CD4-positive, CD25-positive, alpha-beta regulatory T cell (primary cell): Measurements from ENCODE around the gene CCDC182. TPM values are rescaled to one million over a fixed set of nuclear protein-coding genes. Genes with fewer than 3 reads are reported as not detected.

Experiments
- ATAC-seq, 2 donors: fragments of 150-1000 bp; cut with Tn5 transposase; one replicate each; pipeline ENCODE4 v1.10.0; 2021; ENCODE audit warnings: low read depth in 2 of 2, moderate number of reproducible peaks in 2 of 2, moderate library complexity in 1 of 2
- DNase-seq, 3 donors: peaks; one replicate each; pipeline versions ENCODE4 v3.0.0 to v3.0.0-alpha.2; 2012 to 2022; ENCODE audit warnings: mixed read lengths in 1 of 3
- H3K27ac ChIP-seq: one replicate; pipeline ENCODE4 v1.7.0; 2013; ENCODE audit warnings: mild to moderate bottlenecking, low read length; ENCODE audit not compliant: insufficient read depth, poor library complexity, severe bottlenecking
- H3K27me3 ChIP-seq: one replicate; pipeline ENCODE4 v1.7.0; 2013; ENCODE audit warnings: low read length; ENCODE audit not compliant: control insufficient read depth, insufficient read depth
- H3K36me3 ChIP-seq: one replicate; pipeline ENCODE4 v1.7.0; 2013; ENCODE audit warnings: mild to moderate bottlenecking, low read length, moderate library complexity; ENCODE audit not compliant: control insufficient read depth, insufficient read depth
- H3K4me1 ChIP-seq: 2 replicates; pipeline ENCODE4 v1.7.0; 2013; ENCODE audit warnings: mild to moderate bottlenecking, low read length; ENCODE audit not compliant: insufficient read depth, control insufficient read depth, poor library complexity, severe bottlenecking
- H3K4me3 ChIP-seq: one replicate; pipeline ENCODE4 v1.7.0; 2013; ENCODE audit warnings: low read depth, mild to moderate bottlenecking, low read length, moderate library complexity
- H3K9me3 ChIP-seq, 2 experiments: 1 replicate in 1 of 2; 2 replicates in 1 of 2; pipeline ENCODE4 v1.7.0; 2013; ENCODE audit warnings: low read length in 2 of 2, mild to moderate bottlenecking in 1 of 2, moderate library complexity in 1 of 2; ENCODE audit not compliant: control insufficient read depth in 2 of 2
- H3K27ac Mint-ChIP-seq, 3 donors: one replicate each; pipeline ENCODE4 v1.8.0; 2020 to 2022; ENCODE audit warnings: mild to moderate bottlenecking in 3 of 3, mixed read lengths in 3 of 3, moderate library complexity in 2 of 3
- H3K27me3 Mint-ChIP-seq: one replicate; pipeline ENCODE4 v1.8.0; 2022; ENCODE audit warnings: mild to moderate bottlenecking, mixed read lengths
- H3K36me3 Mint-ChIP-seq: one replicate; pipeline ENCODE4 v1.8.0; 2020; ENCODE audit warnings: mixed read lengths
- H3K4me1 Mint-ChIP-seq, 4 donors: one replicate each; pipeline ENCODE4 v1.8.0; 2020 to 2022; ENCODE audit warnings: mixed read lengths in 4 of 4, mild to moderate bottlenecking in 1 of 4
- H3K4me3 Mint-ChIP-seq, 4 donors: one replicate each; pipeline ENCODE4 v1.8.0; 2020 to 2022; ENCODE audit warnings: mild to moderate bottlenecking in 4 of 4, mixed read lengths in 4 of 4, moderate library complexity in 3 of 4
- H3K9me3 Mint-ChIP-seq, 7 donors: one replicate each; pipeline ENCODE4 v1.8.0; 2020 to 2022; ENCODE audit warnings: mixed read lengths in 7 of 7, mild to moderate bottlenecking in 3 of 7, moderate library complexity in 2 of 7
- polyA plus RNA-seq, 4 donors: library from polyadenylated mRNA; unstranded; fragments of 300-500 nt; fragmentation: Illumina TruSeq; gene quantifications; one replicate each; pipeline ENCODE4 v1.2.3, GENCODE V29; 2021
- total RNA-seq: library from RNA; stranded (reverse); gene quantifications from one replicate; pipeline ENCODE4 v1.2.3, GENCODE V29; 2022

Gene CCDC182
- total and polyA plus RNA-seq, 5 donors from 2014 or later, result not detected

DNA sequence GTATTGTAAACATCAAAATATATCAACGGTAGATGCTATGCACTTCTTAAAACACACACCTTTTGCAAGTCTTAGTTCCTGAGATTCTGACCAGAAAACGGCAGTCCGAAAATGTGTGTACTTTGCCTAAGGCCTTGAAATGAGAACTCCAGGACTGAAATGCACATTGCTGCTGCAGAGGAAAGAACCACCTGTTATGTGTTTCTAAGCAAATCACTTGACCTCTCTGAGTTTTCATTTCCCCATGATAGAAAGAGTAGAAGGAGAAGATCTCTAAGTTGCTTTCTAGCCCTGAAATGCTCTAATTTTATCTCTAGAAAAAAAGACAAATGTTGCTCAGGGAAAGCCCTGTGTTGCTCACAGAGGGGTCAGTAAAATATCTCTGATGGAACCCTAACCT lies 9.9 kb downstream of the CCDC182 start:
- H3K27me3 ChIP-seq, result peaks cover 2% of the 10 kb centered on the region
- Mint-ChIP-seq H3K4me3 (no peak overlapping the region), H3K9me3 (peaks cover 0 to 3% (median 0%) of the 10 kb centered on the region in 7 donors), H3K36me3 (no peaks in the 10 kb centered on the region), H3K27ac (no peak overlapping the region), H3K27me3 (peaks cover 23% of the 10 kb centered on the region), H3K4me1 (peaks cover 0 to 3% (median 0%) of the 10 kb centered on the region in 4 donors)
- no peaks in the 10 kb centered on the region for H3K4me1 ChIP-seq
- ATAC-seq, result no peak
- no peak for DNase-seq
- no peaks in the 10 kb centered on the region for H3K36me3 ChIP-seq
- no peaks in the 10 kb centered on the region for H3K9me3 ChIP-seq
- no peak overlapping the region for H3K4me3 ChIP-seq
- H3K27ac ChIP-seq, result no peak overlapping the region

DNA sequence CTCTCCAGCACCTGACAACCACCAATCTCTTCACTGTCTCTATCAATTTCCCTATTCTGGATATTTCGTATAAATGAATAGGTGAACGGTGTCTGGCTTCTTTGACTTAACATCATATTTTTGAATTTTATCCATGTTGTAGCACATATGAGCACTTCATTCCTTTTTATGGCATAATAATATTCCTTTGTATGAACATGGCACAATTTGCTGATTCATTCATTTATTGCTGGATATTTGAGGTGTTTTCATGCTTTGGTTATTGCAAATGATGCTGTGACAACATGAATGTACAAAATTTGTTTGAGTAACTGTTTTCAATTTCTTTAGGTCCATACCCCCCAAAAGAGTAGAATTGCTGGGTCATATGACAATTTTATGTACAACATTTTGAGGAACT lies 12.0 kb downstream of the CCDC182 start:
- Histone ChIP-seq H3K4me1 (no peaks in the 10 kb centered on the region), H3K4me3 (no peak overlapping the region), H3K9me3 (no peaks in the 10 kb centered on the region), H3K27ac (no peak overlapping the region), H3K27me3 (peaks cover 2% of the 10 kb centered on the region), H3K36me3 (no peaks in the 10 kb centered on the region)
- Mint-ChIP-seq H3K4me1 (no peaks in the 10 kb centered on the region), H3K9me3 (peaks cover 0 to 3% (median 0%) of the 10 kb centered on the region in 7 donors), H3K27ac (no peak overlapping the region), H3K36me3 (no peaks in the 10 kb centered on the region), H3K27me3 (peaks cover 15% of the 10 kb centered on the region), H3K4me3 (no peak overlapping the region)
- DNase-seq, result no peak
- no peak for ATAC-seq

DNA sequence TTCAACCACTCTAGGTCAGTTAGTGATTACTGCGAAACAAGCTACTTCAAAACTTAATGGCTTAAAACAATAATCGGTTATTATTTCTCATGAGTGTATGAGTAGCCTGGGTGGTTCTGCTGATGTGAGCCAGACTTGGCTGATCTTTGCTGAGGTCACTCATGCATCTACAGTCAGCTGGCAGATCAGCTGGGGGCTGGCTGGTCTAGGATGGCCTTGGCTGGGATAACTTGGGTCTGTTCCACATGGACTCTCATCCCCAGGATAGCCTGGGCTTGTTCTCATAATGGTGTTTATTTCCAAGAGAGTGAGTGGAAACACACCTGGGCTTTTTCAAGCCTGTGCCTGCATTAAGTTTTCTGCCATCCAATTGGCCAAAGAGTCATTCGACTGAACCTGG lies 13.0 kb downstream of the CCDC182 start:
- Histone ChIP-seq H3K27me3 (peaks cover 2% of the 10 kb centered on the region), H3K9me3 (no peaks in the 10 kb centered on the region), H3K4me1 (no peaks in the 10 kb centered on the region), H3K27ac (no peak overlapping the region), H3K4me3 (no peak overlapping the region), H3K36me3 (no peaks in the 10 kb centered on the region)
- Mint-ChIP-seq H3K4me1 (no peaks in the 10 kb centered on the region), H3K36me3 (no peaks in the 10 kb centered on the region), H3K4me3 (no peak overlapping the region), H3K27me3 (peaks cover 15% of the 10 kb centered on the region), H3K27ac (no peak overlapping the region), H3K9me3 (peaks cover 0 to 3% (median 0%) of the 10 kb centered on the region in 7 donors)
- DNase-seq, result no peak
- ATAC-seq, result no peak

DNA sequence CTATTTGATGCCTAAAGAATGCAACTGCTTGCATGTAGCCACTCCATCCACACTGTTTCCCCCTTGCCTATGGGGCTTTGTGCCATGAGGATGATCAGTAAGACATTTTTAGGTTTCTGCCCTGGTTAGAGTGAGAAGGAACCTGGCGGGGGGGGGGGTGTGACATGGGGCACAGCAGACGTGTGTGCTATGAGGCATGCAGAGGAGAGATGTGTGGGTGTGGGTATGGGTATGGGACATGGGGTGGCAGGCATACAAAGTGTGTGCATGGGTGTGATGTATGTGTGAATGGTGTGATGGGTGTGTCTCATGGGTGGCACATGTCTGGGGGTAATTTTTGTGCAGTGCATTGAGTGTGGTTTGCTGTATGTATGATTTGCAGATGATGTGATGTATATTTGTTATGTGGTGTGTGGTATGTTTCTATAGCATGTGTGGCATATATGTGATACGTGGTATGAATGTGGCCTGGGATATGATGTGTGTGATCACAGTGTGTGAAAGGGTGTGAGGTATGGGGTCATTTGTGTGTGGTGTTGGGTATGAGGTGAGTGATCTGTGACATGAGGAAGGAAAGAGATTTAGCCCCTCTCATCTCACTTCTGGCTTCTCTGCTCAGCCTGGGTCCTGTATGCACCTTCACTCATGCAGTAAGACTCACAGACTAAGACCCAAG lies 14.9 kb downstream of the CCDC182 start:
- Histone ChIP-seq H3K4me3 (no peak overlapping the region), H3K27me3 (peaks cover 2% of the 10 kb centered on the region), H3K36me3 (no peaks in the 10 kb centered on the region), H3K4me1 (no peaks in the 10 kb centered on the region), H3K9me3 (no peaks in the 10 kb centered on the region), H3K27ac (no peak overlapping the region)
- H3K4me1 Mint-ChIP-seq, result no peaks in the 10 kb centered on the region
- no peak overlapping the region for H3K27ac Mint-ChIP-seq
- H3K36me3 Mint-ChIP-seq, result no peaks in the 10 kb centered on the region
- DNase-seq, result no peak
- ATAC-seq, result no peak
- peaks cover 15% of the 10 kb centered on the region for H3K27me3 Mint-ChIP-seq
- no peak overlapping the region for H3K4me3 Mint-ChIP-seq
- H3K9me3 Mint-ChIP-seq, result peaks cover 0 to 3% (median 0%) of the 10 kb centered on the region in 7 donors

DNA sequence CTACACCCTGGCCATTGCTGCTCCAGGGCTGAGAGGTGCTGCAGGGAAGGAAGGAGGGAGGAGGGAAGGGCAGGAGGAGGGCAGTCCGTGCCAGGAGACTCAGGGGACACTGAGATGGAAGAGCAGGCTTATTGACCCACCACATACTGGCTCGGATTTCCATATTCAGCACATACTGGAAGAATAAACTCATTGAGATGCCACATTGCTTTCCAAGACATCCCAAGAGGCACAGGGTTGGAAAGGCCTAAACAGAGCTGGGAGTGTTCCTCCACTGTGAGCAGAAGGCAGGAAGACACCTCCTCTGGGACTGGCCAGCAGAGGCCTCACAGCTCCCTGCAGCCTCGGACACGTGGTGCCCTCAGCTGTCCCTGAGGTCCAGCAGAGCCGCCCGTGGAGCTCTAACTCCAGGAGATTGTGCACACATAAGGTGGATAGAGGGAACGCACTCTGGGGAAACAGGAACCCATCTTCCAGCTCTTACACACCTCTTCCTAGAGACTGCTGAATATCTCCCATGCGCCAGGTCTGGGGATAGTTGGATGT lies 17.4 kb downstream of the CCDC182 start:
- Histone ChIP-seq H3K27ac (no peak overlapping the region), H3K9me3 (no peaks in the 10 kb centered on the region), H3K36me3 (no peaks in the 10 kb centered on the region), H3K4me3 (no peak overlapping the region), H3K4me1 (no peaks in the 10 kb centered on the region), H3K27me3 (peaks cover 2% of the 10 kb centered on the region)
- Mint-ChIP-seq H3K36me3 (no peaks in the 10 kb centered on the region), H3K9me3 (peaks cover 0 to 2% (median 0%) of the 10 kb centered on the region in 7 donors), H3K27me3 (peaks cover 4% of the 10 kb centered on the region), H3K4me3 (no peak overlapping the region), H3K4me1 (no peaks in the 10 kb centered on the region), H3K27ac (no peak overlapping the region)
- DNase-seq, result no peak
- ATAC-seq, result no peak

DNA sequence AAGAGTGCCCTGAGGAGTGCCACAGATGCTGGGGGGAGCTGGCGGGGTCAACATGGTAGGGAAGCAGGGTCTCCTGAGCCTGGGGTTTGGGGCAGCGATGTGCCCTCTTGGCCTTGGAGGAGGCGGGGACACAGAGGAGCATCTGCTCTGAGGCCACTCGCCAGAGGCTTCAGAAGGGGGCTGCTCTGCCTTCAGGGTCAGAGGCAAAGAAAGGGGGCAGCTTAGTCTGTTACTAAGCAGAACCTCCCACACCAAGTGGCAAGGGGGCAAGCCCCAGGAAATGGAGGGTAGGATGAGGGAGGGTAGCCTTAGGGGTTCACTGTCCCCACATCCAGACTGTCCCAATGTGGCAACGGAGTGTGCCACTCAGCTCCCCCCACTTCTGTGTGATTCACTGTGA lies 18.3 kb downstream of the CCDC182 start:
- Mint-ChIP-seq H3K4me3 (no peak overlapping the region), H3K9me3 (peaks cover 0 to 2% (median 0%) of the 10 kb centered on the region in 7 donors), H3K4me1 (no peaks in the 10 kb centered on the region), H3K36me3 (no peaks in the 10 kb centered on the region), H3K27ac (no peak overlapping the region), H3K27me3 (no peaks in the 10 kb centered on the region)
- H3K36me3 ChIP-seq, result no peaks in the 10 kb centered on the region
- H3K9me3 ChIP-seq, result no peaks in the 10 kb centered on the region
- DNase-seq, result no peak
- H3K27me3 ChIP-seq, result no peaks in the 10 kb centered on the region
- H3K27ac ChIP-seq, result no peak overlapping the region
- H3K4me1 ChIP-seq, result no peaks in the 10 kb centered on the region
- no peak overlapping the region for H3K4me3 ChIP-seq
- no peak for ATAC-seq

DNA sequence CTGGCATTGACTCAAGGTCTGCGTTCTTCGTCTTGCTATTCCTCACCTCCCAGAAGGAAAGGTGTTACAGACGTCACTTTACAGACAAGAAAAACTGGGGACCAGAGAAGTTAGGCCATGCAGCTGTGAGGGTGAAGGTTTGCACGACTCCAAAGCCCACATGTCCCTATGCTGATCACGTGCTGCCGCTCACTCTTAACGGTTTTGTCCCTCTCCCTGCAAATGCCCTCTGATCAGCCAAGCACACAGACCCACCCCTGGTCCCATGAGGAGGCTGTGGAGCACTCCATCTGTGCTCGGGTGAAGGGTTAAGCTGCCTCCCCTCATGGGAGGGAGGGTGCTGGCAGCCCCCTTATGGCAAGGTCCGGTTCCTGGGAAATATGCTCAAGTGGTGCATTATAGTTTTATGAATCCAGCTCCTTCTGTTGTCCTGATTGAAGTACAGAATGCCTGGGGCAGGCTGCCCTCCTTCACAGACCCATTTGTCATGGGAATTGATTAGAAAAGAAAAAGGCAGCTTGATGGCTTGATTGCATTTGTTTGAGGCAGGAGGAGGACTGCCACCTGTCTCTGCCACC lies 18.8 kb downstream of the CCDC182 start:
- ATAC-seq, result no peak
- H3K36me3 ChIP-seq, result no peaks in the 10 kb centered on the region
- H3K4me3 ChIP-seq, result no peak overlapping the region
- DNase-seq, result no peak
- no peaks in the 10 kb centered on the region for H3K9me3 ChIP-seq
- H3K27me3 Mint-ChIP-seq, result peaks cover 4% of the 10 kb centered on the region
- no peaks in the 10 kb centered on the region for H3K27me3 ChIP-seq
- H3K9me3 Mint-ChIP-seq, result peaks cover 0 to 2% (median 0%) of the 10 kb centered on the region in 7 donors
- no peaks in the 10 kb centered on the region for H3K36me3 Mint-ChIP-seq
- no peak overlapping the region for H3K27ac Mint-ChIP-seq
- H3K4me3 Mint-ChIP-seq, result no peak overlapping the region
- no peaks in the 10 kb centered on the region for H3K4me1 Mint-ChIP-seq
- H3K4me1 ChIP-seq, result no peaks in the 10 kb centered on the region
- H3K27ac ChIP-seq, result no peak overlapping the region

DNA sequence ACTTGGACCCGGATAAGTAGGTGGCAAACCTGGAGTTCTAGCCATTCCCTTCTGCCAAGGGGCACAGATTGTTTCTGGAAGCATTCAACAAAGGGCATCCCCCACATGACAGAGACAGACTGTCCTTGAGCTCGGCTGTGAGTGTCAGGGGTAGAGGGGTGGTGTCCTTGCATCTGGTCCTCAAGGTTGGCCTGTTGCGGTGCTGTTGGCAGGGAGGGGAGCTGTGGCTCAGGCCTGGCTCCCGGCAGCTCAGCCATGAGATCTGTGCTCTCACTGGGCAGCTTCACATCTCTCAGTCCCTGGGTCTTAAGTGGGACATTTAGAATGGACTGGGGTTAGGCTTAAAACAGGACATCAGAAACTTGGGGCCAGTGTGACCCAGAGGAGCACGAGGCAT lies 20.4 kb downstream of the CCDC182 start:
- no peak for ATAC-seq
- H3K27ac ChIP-seq, result no peak overlapping the region
- Mint-ChIP-seq H3K36me3 (no peaks in the 10 kb centered on the region), H3K27ac (no peak overlapping the region), H3K27me3 (peaks cover 12% of the 10 kb centered on the region), H3K4me3 (no peak overlapping the region), H3K4me1 (no peaks in the 10 kb centered on the region), H3K9me3 (no peaks in the 10 kb centered on the region)
- DNase-seq, result no peak
- H3K4me3 ChIP-seq, result no peak overlapping the region
- H3K36me3 ChIP-seq, result no peaks in the 10 kb centered on the region
- H3K27me3 ChIP-seq, result no peaks in the 10 kb centered on the region
- no peaks in the 10 kb centered on the region for H3K9me3 ChIP-seq
- no peaks in the 10 kb centered on the region for H3K4me1 ChIP-seq
